Measurements from ENCODE around the gene TRDMT1. TPM values are rescaled to one million over a fixed set of nuclear protein-coding genes. Genes with fewer than 3 reads are reported as not detected.

Gene TRDMT1
- polyA plus RNA-seq, 3 donors, result 3.1 to 6.6 (median 5.0) TPM

GRCh38 chr10:17145239-17145638, 56.2 kb downstream of the TRDMT1 start:
- no peak overlapping the region for H3K4me3 ChIP-seq (replicated peaks in 1 of 3; ENCODE audit: low read depth in 2 of 3, low read length in 3 of 3)
- no peak overlapping the region for H3K4me2 ChIP-seq (replicated peaks; ENCODE audit: extremely low read depth, low read length, poor library complexity, severe bottlenecking)
- peaks cover 3 to 7% of the 10 kb centered on the region in 2 donors for H3K36me3 Mint-ChIP-seq
- WGBS (ENCODE audit: insufficient coverage), result no CpG with 5 or more reads among the region's 1 CpG
- H3K9ac ChIP-seq (ENCODE audit: insufficient read depth, low read length, poor library complexity, severe bottlenecking), result no peak overlapping the region
- no peak overlapping the region for H3K27ac Mint-ChIP-seq
- no peak overlapping the region for H3K4me3 Mint-ChIP-seq
- intact Hi-C loops (cut with micrococcal nuclease), result no loop called here
- no peaks in the 10 kb centered on the region for H3K27me3 ChIP-seq (ENCODE audit: control insufficient read depth in 2 of 2, insufficient read depth in 2 of 2, low read length in 2 of 2)
- peaks cover 0 to 2% (median 0%) of the 10 kb centered on the region in 3 donors for H3K27me3 Mint-ChIP-seq (ENCODE audit: low read depth in 3 of 3)
- H3K27ac ChIP-seq (ENCODE audit: low read depth in 1 of 2, low read length in 2 of 2), result no peak overlapping the region
- no peaks in the 10 kb centered on the region for H4K20me1 ChIP-seq (ENCODE audit: insufficient read depth, low read length)
- H3K4me1 Mint-ChIP-seq, result peaks cover 3% of the 10 kb centered on the region
- no peak for DNase-seq
- peaks cover 0 to 4% of the 10 kb centered on the region in 2 donors for H3K9me3 ChIP-seq (replicated peaks in 1 of 2; ENCODE audit: control insufficient read depth in 1 of 2, insufficient read depth in 1 of 2, low read length in 2 of 2)
- H2AFZ ChIP-seq (ENCODE audit: insufficient read depth, low read depth, low read length, poor library complexity, severe bottlenecking), result no peak overlapping the region
- H3K36me3 ChIP-seq (replicated peaks in 1 of 2; ENCODE audit: control insufficient read depth in 1 of 2, insufficient read depth in 2 of 2, low read length in 2 of 2), result no peaks in the 10 kb centered on the region
- peaks cover 0 to 7% (median 3%) of the 10 kb centered on the region in 7 donors for H3K9me3 Mint-ChIP-seq
- no peaks in the 10 kb centered on the region for H3K4me1 ChIP-seq (ENCODE audit: control insufficient read depth in 1 of 2, insufficient read depth in 2 of 2, low read length in 2 of 2)
- no peaks in the 10 kb centered on the region for H3K79me2 ChIP-seq (ENCODE audit: insufficient read depth, low read length)
- TF ChIP-seq CTCF (IDR thresholded peaks at IDR 0.05), result no peak

- Histone ChIP-seq H3K4me2 (replicated peaks; ENCODE audit: extremely low read depth, low read length, poor library complexity, severe bottlenecking) (no peak overlapping the region), H3K9me3 (replicated peaks in 1 of 2; ENCODE audit: control insufficient read depth in 1 of 2, insufficient read depth in 1 of 2, low read length in 2 of 2) (peaks cover 0 to 4% of the 10 kb centered on the region in 2 donors), H3K4me3 (replicated peaks in 1 of 3; ENCODE audit: low read depth in 2 of 3, low read length in 3 of 3) (no peak overlapping the region), H2AFZ (ENCODE audit: insufficient read depth, low read depth, low read length, poor library complexity, severe bottlenecking) (no peak overlapping the region), H3K4me1 (ENCODE audit: control insufficient read depth in 1 of 2, insufficient read depth in 2 of 2, low read length in 2 of 2) (no peaks in the 10 kb centered on the region), H4K20me1 (ENCODE audit: insufficient read depth, low read length) (no peaks in the 10 kb centered on the region), H3K27me3 (ENCODE audit: control insufficient read depth in 2 of 2, insufficient read depth in 2 of 2, low read length in 2 of 2) (no peaks in the 10 kb centered on the region), H3K27ac (ENCODE audit: low read depth in 1 of 2, low read length in 2 of 2) (no peak overlapping the region), H3K79me2 (ENCODE audit: insufficient read depth, low read length) (no peaks in the 10 kb centered on the region), H3K36me3 (replicated peaks in 1 of 2; ENCODE audit: control insufficient read depth in 1 of 2, insufficient read depth in 2 of 2, low read length in 2 of 2) (no peaks in the 10 kb centered on the region), H3K9ac (ENCODE audit: insufficient read depth, low read length, poor library complexity, severe bottlenecking) (no peak overlapping the region)
- 100% methylated on average over 1 of the region's 5 CpGs for WGBS (ENCODE audit: insufficient coverage)
- Mint-ChIP-seq H3K4me3 (no peak overlapping the region), H3K9me3 (peaks cover 0 to 7% (median 3%) of the 10 kb centered on the region in 7 donors), H3K27me3 (ENCODE audit: low read depth in 3 of 3) (peaks cover 0 to 2% (median 0%) of the 10 kb centered on the region in 3 donors), H3K4me1 (peaks cover 3% of the 10 kb centered on the region), H3K27ac (no peak overlapping the region), H3K36me3 (peaks cover 3 to 7% of the 10 kb centered on the region in 2 donors)
- intact Hi-C loops (cut with micrococcal nuclease), result no loop called here
- DNase-seq, result no peak
- TF ChIP-seq CTCF (IDR thresholded peaks at IDR 0.05), result no peak
Observed at GRCh38 chr10:17144757-17145156, 56.7 kb downstream of the TRDMT1 start.
